Erythroblast (primary cell): ENCODE data around the gene ITGA4.

Experiments
- GATA1 ChIP-seq: IDR thresholded peaks from 2 replicates; pipeline ENCODE4 v1.6.1; 2011; ENCODE audit warnings: low read depth, mild to moderate bottlenecking, control low read depth, low read length, moderate library complexity
- POLR2A ChIP-seq: IDR thresholded peaks from 2 replicates; pipeline ENCODE4 v1.6.1; 2011; ENCODE audit warnings: mild to moderate bottlenecking, low read length

GRCh38 chr2:181558371-181558770 lies 101.2 kb downstream of the ITGA4 start:
- no peak for TF ChIP-seq POLR2A
- no peak for TF ChIP-seq GATA1
